ENCODE measurements around the gene APLP2. TPM values are rescaled to one million over a fixed set of nuclear protein-coding genes. Genes with fewer than 3 reads are reported as not detected.
"Not testable (repeated sequence)": the region's sequence is repeated elsewhere in the genome, so short reads cannot be mapped to it uniquely, and the experiment has no call there.

Gene APLP2
- total and polyA plus RNA-seq, 9 of the 15 experiments (the other 6 are each of a cell fraction or from before 2014, with no cell fraction given), result 17.4 to 164 (median 118) TPM

DNA sequence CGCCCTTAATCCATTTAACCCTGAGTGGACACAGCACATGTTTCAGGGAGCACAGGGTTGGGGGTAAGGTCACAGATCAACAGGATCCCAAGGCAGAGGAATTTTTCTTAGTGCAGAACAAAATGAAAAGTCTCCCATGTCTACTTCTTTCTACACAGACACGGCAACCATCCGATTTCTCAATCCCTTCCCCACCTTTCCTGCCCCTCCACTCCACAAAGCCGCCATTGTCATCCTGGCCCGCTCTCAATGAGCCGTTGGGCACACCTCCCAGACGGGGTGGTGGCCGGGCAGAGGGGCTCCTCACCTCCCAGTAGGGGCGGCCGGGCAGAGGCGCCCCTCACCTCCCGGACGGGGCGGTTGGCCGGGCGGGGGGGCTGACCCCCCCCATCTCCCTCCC lies 20.8 kb downstream of the APLP2 start:
- FAIRE-seq; H3K4me3 ChIP-seq; H3K36me3 ChIP-seq (ENCODE audit: control insufficient read depth, insufficient read depth, low read length); intact Hi-C loops (cut with micrococcal nuclease); H4K20me1 ChIP-seq (replicated peaks; ENCODE audit: control insufficient read depth, insufficient read depth, low read length); POLR2A ChIA-PET; H3K4me2 ChIP-seq (ENCODE audit: insufficient read depth, low read length); H3K9ac ChIP-seq (ENCODE audit: insufficient read depth in 1 of 2, low read depth in 2 of 2, low read length in 2 of 2); ATAC-seq; CTCF ChIA-PET (ENCODE audit: low intra/inter-chr PET ratio); in situ Hi-C loops (cut with MboI); DNase-seq (ENCODE audit: extremely low read depth in 1 of 4, low spot score in 3 of 4); H3K9me3 ChIP-seq (replicated peaks; ENCODE audit: control insufficient read depth, insufficient read depth, low read depth, low read length); H3K9me1 ChIP-seq (ENCODE audit: control insufficient read depth, insufficient read depth, low read length); BruUV-seq (replicated peaks); H2AFZ ChIP-seq (ENCODE audit: low read depth, low read length); H3K27ac ChIP-seq (ENCODE audit: extremely low read depth, low read depth, low read length); H3K27me3 ChIP-seq (ENCODE audit: control insufficient read depth in 2 of 2, insufficient read depth in 2 of 2, low read length in 2 of 2): not testable (repeated sequence)
- peaks cover 67% of the 10 kb centered on the region for H3K79me2 ChIP-seq (ENCODE audit: control insufficient read depth, insufficient read depth, low read length)
- peaks cover 4 to 51% of the 10 kb centered on the region in 2 experiments; a peak in 4 of 5 replicates for H3K4me1 ChIP-seq (replicated peaks in 1 of 2; ENCODE audit: control insufficient read depth in 2 of 2, insufficient read depth in 2 of 2, low read length in 2 of 2)
- WGBS (ENCODE audit: insufficient coverage, low coverage, missing lambda C conversion rate), result no CpG with 5 or more reads among the region's 16 CpGs

DNA sequence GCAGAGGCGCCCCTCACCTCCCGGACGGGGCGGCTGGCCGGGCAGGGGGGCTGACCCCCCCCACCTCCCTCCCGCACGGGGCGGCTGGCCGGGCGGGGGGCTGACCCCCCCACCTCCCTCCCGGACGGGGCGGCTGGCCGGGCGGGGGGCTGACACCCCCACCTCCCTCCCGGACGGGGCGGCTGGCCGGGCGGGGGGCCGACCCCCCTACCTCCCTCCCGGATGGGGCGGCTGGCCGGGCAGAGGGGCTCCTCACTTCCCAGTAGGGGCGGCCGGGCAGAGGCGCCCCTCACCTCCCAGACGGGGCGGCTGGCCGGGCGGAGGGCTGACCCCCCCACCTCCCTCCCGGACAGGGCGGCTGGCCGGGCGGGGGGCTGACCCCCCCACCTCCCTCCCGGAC lies 21.5 kb downstream of the APLP2 start:
- H3K9ac ChIP-seq (ENCODE audit: insufficient read depth in 1 of 2, low read depth in 2 of 2, low read length in 2 of 2); H3K9me1 ChIP-seq (ENCODE audit: control insufficient read depth, insufficient read depth, low read length); DNase-seq (ENCODE audit: extremely low read depth in 1 of 4, low spot score in 3 of 4); H3K4me3 ChIP-seq; H3K27ac ChIP-seq (ENCODE audit: extremely low read depth, low read depth, low read length); in situ Hi-C loops (cut with MboI); ATAC-seq; H2AFZ ChIP-seq (ENCODE audit: low read depth, low read length); H3K9me3 ChIP-seq (replicated peaks; ENCODE audit: control insufficient read depth, insufficient read depth, low read depth, low read length); H4K20me1 ChIP-seq (replicated peaks; ENCODE audit: control insufficient read depth, insufficient read depth, low read length); FAIRE-seq; CTCF ChIA-PET (ENCODE audit: low intra/inter-chr PET ratio); intact Hi-C loops (cut with micrococcal nuclease); H3K4me2 ChIP-seq (ENCODE audit: insufficient read depth, low read length); H3K36me3 ChIP-seq (ENCODE audit: control insufficient read depth, insufficient read depth, low read length); H3K27me3 ChIP-seq (ENCODE audit: control insufficient read depth in 2 of 2, insufficient read depth in 2 of 2, low read length in 2 of 2); BruUV-seq (replicated peaks); POLR2A ChIA-PET: not testable (repeated sequence)
- peaks cover 67% of the 10 kb centered on the region for H3K79me2 ChIP-seq (ENCODE audit: control insufficient read depth, insufficient read depth, low read length)
- no CpG with 5 or more reads among the region's 36 CpGs for WGBS (ENCODE audit: insufficient coverage, low coverage, missing lambda C conversion rate)
- H3K4me1 ChIP-seq (replicated peaks in 1 of 2; ENCODE audit: control insufficient read depth in 2 of 2, insufficient read depth in 2 of 2, low read length in 2 of 2), result peaks cover 9 to 58% of the 10 kb centered on the region in 2 experiments; a peak in 4 of 5 replicates
